OCI-LY7 (cell line): Measurements from ENCODE around the gene PDE6D.

Experiments
- EZH2phosphoT487 ChIP-seq: fragments of 200-600 bp; sonication (generic); IDR thresholded peaks from 2 replicates; pipeline ENCODE4 v1.6.1; 2018; ENCODE audit warnings: low read depth, borderline replicate concordance, mild to moderate bottlenecking, mixed run types, antibody characterized with exemption, low read length, moderate library complexity, mixed read lengths
- TF ChIP-seq, protein P1 (sequence below): fragments of 200-600 bp; sonication (generic); conservative IDR thresholded peaks from 2 replicates; pipeline ENCODE4 v1.5.1; 2014; ENCODE audit warnings: mild to moderate bottlenecking, antibody characterized with exemption, low read length, moderate library complexity, mixed read lengths

DNA sequence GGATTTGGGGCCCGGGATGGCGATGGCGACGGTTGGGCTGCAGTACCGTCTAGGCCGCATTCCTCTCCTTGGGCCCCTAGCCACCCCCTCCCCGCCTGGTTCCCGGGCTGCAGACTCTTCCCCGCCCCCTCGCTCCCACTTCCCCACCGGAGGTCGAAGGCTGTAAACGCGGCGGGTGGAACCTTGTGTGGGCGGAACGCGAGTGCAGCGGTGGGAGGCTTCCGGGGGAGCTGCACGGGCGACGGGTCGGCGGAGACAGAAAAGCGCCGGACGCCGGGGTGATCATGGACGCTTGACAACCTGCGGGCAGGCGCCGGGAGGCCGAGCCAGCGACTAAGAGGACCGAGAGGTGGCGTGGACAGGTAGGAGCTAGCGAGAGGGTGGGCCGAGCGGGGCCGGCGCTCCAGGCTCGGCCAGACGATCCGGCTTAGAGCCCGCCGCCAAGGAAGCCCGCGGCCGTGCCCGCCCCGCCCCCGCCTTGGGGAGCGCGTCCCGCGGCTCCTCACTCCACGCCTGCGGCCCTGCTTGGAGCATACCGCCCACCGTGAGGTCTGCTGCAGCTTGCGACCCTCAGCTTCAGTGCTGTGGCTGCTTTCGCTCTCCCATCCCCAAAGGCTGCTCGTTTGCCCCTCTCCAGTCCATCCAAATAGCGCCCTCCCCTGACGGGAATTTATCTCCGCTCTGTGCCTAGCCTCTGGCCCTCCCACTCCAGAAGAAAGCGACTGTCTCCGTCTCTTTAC, 5.3 kb upstream of the PDE6D start, which contains the start of gene COPS7B:
- TF ChIP-seq, protein P1, sequence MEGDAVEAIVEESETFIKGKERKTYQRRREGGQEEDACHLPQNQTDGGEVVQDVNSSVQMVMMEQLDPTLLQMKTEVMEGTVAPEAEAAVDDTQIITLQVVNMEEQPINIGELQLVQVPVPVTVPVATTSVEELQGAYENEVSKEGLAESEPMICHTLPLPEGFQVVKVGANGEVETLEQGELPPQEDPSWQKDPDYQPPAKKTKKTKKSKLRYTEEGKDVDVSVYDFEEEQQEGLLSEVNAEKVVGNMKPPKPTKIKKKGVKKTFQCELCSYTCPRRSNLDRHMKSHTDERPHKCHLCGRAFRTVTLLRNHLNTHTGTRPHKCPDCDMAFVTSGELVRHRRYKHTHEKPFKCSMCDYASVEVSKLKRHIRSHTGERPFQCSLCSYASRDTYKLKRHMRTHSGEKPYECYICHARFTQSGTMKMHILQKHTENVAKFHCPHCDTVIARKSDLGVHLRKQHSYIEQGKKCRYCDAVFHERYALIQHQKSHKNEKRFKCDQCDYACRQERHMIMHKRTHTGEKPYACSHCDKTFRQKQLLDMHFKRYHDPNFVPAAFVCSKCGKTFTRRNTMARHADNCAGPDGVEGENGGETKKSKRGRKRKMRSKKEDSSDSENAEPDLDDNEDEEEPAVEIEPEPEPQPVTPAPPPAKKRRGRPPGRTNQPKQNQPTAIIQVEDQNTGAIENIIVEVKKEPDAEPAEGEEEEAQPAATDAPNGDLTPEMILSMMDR = peak; percentile 81
- no peak for TF ChIP-seq EZH2phosphoT487
